ENCODE measurements around the gene ZBED4. TPM values are rescaled to one million over a fixed set of nuclear protein-coding genes. Genes with fewer than 3 reads are reported as not detected.

The ZBED4 gene
- total RNA-seq, 1 donor from 2014 or later, result 22.7 TPM

DNA sequence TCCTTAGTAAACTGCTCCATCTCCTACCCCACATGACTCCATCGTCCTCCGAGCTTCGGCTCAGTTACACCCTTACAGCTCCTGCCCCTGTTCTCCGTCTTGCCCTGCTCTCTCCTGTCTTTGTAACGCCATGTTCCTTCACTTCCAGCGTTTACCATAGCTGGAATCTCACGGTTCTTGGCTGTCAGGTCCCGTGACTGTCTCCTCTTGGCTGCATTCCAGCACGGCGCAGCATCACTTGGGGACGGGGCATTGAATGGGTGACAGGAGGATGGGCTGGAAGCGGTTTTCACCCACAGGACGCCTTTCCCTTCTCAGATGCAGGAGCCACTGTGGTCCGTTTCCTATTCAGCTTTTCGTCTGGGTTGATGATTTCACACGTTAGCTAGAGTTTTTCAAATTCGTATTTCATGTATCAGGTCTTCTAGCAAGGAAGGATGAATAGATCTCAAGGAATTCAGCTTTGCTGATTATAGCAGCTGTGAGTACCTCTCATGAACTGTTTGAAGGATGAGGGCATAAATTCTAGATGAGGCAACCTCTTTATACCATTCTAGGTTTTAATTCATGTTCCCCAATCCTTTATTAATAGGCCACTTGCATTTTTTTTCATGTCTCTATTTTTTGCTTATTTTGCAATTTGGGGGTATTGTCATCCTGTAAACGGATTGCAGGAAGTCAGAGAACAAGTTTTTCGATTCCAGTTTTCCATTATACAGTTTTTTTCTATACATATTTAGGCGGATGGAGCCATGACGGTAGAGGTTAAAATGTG is 29.1 kb downstream of the ZBED4 start:
- Histone ChIP-seq H3K36me3 (ENCODE audit: insufficient read depth, low read length) (peaks cover 9% of the 10 kb centered on the region), H4K20me1 (ENCODE audit: insufficient read depth, low read length) (peaks cover 79% of the 10 kb centered on the region), H2AFZ (ENCODE audit: low read depth, low read length) (no peak overlapping the region), H3K27ac (ENCODE audit: low read depth, low read length) (peak overlapping the region; percentile 55), H3K9ac (ENCODE audit: low read length) (peak overlapping the region; percentile 37), H3K79me2 (ENCODE audit: insufficient read depth, low read length) (peaks cover 95% of the 10 kb centered on the region), H3K27me3 (ENCODE audit: insufficient read depth, low read length) (no peaks in the 10 kb centered on the region), H3K4me1 (ENCODE audit: insufficient read depth, low read length) (peaks cover 16% of the 10 kb centered on the region), H3K4me2 (ENCODE audit: low read length) (peak overlapping the region; percentile 57), H3K4me3 (ENCODE audit: insufficient read depth, low read depth, low read length) (peak overlapping the region; percentile 7), H3K9me3 (ENCODE audit: insufficient read depth, low read depth, low read length) (no peaks in the 10 kb centered on the region)
- peak; percentile 75 for DNase-seq (ENCODE audit: low read depth)
- Mint-ChIP-seq H3K36me3 (ENCODE audit: low read depth, unreplicated experiment) (peaks cover 43% of the 10 kb centered on the region), H3K27me3 (ENCODE audit: low read depth, unreplicated experiment) (no peaks in the 10 kb centered on the region), H3K9me3 (ENCODE audit: unreplicated experiment) (peaks cover 4% of the 10 kb centered on the region), H3K4me1 (ENCODE audit: low read depth, unreplicated experiment) (peaks cover 18% of the 10 kb centered on the region), H3K4me3 (ENCODE audit: unreplicated experiment) (no peak overlapping the region), H3K27ac (ENCODE audit: unreplicated experiment) (peak overlapping the region; percentile 49)
- TF ChIP-seq, protein P1, sequence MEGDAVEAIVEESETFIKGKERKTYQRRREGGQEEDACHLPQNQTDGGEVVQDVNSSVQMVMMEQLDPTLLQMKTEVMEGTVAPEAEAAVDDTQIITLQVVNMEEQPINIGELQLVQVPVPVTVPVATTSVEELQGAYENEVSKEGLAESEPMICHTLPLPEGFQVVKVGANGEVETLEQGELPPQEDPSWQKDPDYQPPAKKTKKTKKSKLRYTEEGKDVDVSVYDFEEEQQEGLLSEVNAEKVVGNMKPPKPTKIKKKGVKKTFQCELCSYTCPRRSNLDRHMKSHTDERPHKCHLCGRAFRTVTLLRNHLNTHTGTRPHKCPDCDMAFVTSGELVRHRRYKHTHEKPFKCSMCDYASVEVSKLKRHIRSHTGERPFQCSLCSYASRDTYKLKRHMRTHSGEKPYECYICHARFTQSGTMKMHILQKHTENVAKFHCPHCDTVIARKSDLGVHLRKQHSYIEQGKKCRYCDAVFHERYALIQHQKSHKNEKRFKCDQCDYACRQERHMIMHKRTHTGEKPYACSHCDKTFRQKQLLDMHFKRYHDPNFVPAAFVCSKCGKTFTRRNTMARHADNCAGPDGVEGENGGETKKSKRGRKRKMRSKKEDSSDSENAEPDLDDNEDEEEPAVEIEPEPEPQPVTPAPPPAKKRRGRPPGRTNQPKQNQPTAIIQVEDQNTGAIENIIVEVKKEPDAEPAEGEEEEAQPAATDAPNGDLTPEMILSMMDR (IDR thresholded peaks at IDR 0.05; ENCODE audit: insufficient read depth, low read depth, low read length), result no peak
- TF ChIP-seq EZH2 (IDR thresholded peaks at IDR 0.05; ENCODE audit: insufficient read depth, low read length), result no peak
- no peak for FAIRE-seq

DNA sequence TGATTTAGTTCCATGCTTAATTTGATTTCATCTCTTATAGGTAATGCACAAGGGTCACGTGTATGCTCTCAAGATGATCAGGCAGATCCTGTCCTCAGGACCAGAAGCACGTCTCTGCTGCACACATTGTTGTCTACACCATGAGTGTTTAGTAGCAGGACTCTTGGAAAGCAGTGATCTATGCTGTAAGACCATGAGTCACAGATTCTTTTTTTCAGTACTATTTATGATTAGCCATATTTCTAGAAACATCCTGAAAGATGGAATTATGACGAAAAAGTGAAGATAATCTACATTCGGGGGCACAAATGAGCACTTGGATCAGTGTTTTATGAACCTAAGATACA is 29.6 kb downstream of the ZBED4 start:
- H3K9me3 ChIP-seq (ENCODE audit: insufficient read depth, low read depth, low read length), result no peaks in the 10 kb centered on the region
- DNase-seq (ENCODE audit: low read depth) (peak; percentile 24), FAIRE-seq (no peak)
- TF ChIP-seq, protein P1 (IDR thresholded peaks at IDR 0.05; ENCODE audit: insufficient read depth, low read depth, low read length), result no peak
- H3K4me1 Mint-ChIP-seq (ENCODE audit: low read depth, unreplicated experiment), result peaks cover 18% of the 10 kb centered on the region
- H3K9ac ChIP-seq (ENCODE audit: low read length), result no peak overlapping the region
- H4K20me1 ChIP-seq (ENCODE audit: insufficient read depth, low read length), result peaks cover 82% of the 10 kb centered on the region
- no peak overlapping the region for H3K27ac ChIP-seq (ENCODE audit: low read depth, low read length)
- H3K9me3 Mint-ChIP-seq (ENCODE audit: unreplicated experiment), result peaks cover 4% of the 10 kb centered on the region
- H2AFZ ChIP-seq (ENCODE audit: low read depth, low read length), result no peak overlapping the region
- H3K36me3 ChIP-seq (ENCODE audit: insufficient read depth, low read length), result peaks cover 9% of the 10 kb centered on the region
- H3K4me3 ChIP-seq (ENCODE audit: insufficient read depth, low read depth, low read length), result no peak overlapping the region
- no peak overlapping the region for H3K27ac Mint-ChIP-seq (ENCODE audit: unreplicated experiment)
- H3K4me1 ChIP-seq (ENCODE audit: insufficient read depth, low read length), result peaks cover 16% of the 10 kb centered on the region
- H3K79me2 ChIP-seq (ENCODE audit: insufficient read depth, low read length), result peaks cover 95% of the 10 kb centered on the region
- H3K4me3 Mint-ChIP-seq (ENCODE audit: unreplicated experiment), result no peak overlapping the region
- H3K36me3 Mint-ChIP-seq (ENCODE audit: low read depth, unreplicated experiment), result peaks cover 45% of the 10 kb centered on the region
- H3K27me3 Mint-ChIP-seq (ENCODE audit: low read depth, unreplicated experiment), result no peaks in the 10 kb centered on the region
- H3K27me3 ChIP-seq (ENCODE audit: insufficient read depth, low read length), result no peaks in the 10 kb centered on the region
- no peak overlapping the region for H3K4me2 ChIP-seq (ENCODE audit: low read length)

GRCh38 chr22:49884075-49884474 is 30.4 kb downstream of the ZBED4 start:
- H3K36me3 Mint-ChIP-seq (ENCODE audit: low read depth, unreplicated experiment), result peaks cover 46% of the 10 kb centered on the region
- H3K9me3 ChIP-seq (ENCODE audit: insufficient read depth, low read depth, low read length), result no peaks in the 10 kb centered on the region
- no peak overlapping the region for H3K27ac ChIP-seq (ENCODE audit: low read depth, low read length)
- no peak for FAIRE-seq
- H3K27me3 ChIP-seq (ENCODE audit: insufficient read depth, low read length), result no peaks in the 10 kb centered on the region
- peaks cover 4% of the 10 kb centered on the region for H3K9me3 Mint-ChIP-seq (ENCODE audit: unreplicated experiment)
- H2AFZ ChIP-seq (ENCODE audit: low read depth, low read length), result no peak overlapping the region
- TF ChIP-seq EZH2 (IDR thresholded peaks at IDR 0.05; ENCODE audit: insufficient read depth, low read length), result no peak
- TF ChIP-seq, protein P1 (IDR thresholded peaks at IDR 0.05; ENCODE audit: insufficient read depth, low read depth, low read length), result no peak
- peaks cover 90% of the 10 kb centered on the region for H4K20me1 ChIP-seq (ENCODE audit: insufficient read depth, low read length)
- H3K79me2 ChIP-seq (ENCODE audit: insufficient read depth, low read length), result peaks cover 97% of the 10 kb centered on the region
- no peak overlapping the region for H3K4me3 Mint-ChIP-seq (ENCODE audit: unreplicated experiment)
- H3K36me3 ChIP-seq (ENCODE audit: insufficient read depth, low read length), result peaks cover 9% of the 10 kb centered on the region
- H3K4me1 Mint-ChIP-seq (ENCODE audit: low read depth, unreplicated experiment), result peaks cover 18% of the 10 kb centered on the region
- H3K4me3 ChIP-seq (ENCODE audit: insufficient read depth, low read depth, low read length), result no peak overlapping the region
- H3K27me3 Mint-ChIP-seq (ENCODE audit: low read depth, unreplicated experiment), result no peaks in the 10 kb centered on the region
- H3K27ac Mint-ChIP-seq (ENCODE audit: unreplicated experiment), result peak overlapping the region; percentile 27
- H3K9ac ChIP-seq (ENCODE audit: low read length), result no peak overlapping the region
- H3K4me1 ChIP-seq (ENCODE audit: insufficient read depth, low read length), result peaks cover 16% of the 10 kb centered on the region
- no peak for DNase-seq (ENCODE audit: low read depth)
- no peak overlapping the region for H3K4me2 ChIP-seq (ENCODE audit: low read length)

Data from astrocyte (in vitro differentiated cells and primary cell).